KG1 (cell line): ENCODE results near the gene CLMN.

Experiments used
- DNase-seq: peaks from one replicate; lab custom pipeline; 2025; lab: John Stamatoyannopoulos, UW

CLMN gene

DNA sequence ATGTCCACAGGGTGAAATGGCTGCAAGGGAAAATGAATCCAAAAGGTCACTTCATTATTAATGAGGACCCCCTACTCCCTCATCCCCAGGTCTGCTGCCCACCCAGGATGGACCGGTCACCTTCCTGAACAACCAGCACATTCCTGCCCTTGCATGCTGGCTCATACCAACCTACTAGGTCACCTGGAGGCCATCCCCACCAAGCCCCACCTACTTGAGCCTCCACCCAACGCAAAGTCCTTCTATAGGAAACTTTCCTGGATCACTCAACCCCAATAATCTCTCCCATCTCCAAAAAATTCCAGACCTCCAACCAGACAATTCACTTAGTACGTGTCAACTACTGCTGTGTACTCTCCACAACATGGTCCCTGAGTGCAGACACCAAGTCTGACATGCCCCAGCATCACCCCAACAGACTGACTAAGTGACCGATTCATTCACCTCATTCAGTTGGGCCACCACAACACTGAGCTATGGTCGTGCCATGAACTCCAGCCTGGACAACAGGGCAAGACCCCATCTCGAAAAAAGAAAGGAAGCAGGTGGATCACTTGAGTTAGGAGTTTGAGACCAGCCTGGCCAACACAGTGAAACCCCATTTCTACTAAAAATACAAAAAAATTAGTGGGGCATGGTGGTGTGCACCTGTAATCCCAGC, 18.1 kb downstream of the CLMN start:
- DNase-seq = no peak

DNA sequence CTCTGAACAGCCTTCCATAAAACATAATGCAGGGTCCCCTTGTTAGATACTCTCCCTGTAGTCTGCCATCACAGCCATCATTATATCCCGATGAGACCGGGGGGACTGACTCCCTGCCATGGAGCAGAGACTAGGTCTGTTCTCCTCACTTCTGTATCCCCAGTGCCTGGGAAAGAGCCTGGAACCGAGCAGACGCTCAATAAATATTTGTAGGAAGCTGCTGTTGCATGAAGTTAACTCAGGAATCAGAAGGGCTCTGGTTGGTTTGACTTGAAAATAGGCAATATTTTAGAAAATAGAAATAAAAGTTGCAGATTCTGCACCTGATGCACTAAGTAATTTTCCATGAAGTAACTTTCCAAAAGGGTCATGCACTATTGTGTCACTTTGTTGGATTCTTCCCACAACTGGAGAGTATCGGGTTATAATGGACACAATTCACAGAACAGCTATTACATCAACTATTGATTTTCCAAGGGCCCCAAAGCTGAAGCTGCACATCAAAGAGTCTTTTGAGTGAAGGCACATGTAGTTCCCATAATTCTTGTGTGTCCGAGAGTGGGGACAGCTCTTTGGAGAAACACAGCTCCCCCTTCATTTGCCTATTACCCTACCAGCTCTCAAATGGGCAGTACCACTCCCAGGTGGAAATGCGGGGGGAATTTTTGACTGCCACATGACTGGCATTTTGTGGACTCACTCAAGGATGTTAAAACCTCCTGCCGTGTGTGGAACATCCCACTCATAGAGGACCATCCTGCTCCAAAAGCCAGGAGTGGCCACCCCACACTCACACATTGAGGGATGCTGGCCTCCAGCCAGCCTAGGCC, 18.8 kb downstream of the CLMN start:
- no peak for DNase-seq

DNA sequence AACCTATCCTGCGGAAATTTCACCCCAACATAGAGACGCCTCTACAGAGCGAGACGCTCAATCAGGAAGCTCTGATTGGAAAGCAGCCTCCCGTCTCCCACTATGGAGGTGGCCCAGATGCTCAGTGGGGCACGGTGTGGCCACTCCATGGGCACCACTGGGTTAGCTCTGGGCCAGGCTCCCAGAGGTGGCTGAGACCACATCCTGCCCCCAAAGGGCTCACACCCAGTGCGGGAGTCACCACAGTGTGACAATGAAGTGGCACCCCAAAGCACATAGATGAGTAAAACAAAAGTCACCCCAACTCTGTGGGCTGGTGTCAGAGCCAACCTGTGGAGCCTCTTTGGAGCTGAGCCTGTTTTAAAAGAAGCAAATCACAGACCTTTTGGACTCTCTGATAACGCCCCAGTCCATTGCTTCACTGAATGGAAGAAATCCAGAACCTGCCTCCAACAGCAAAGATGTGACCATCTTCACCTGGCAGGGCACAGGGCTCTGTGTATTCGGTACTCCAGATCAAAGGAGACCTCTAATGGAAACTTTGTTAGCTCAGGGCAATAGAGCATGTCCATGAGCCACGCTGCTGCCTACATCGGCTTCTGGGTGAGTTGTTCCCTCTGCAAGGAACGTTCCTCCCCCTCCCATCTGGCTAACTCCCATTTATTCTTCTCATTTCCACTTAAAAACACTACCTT, 19.6 kb downstream of the CLMN start:
- no peak for DNase-seq

DNA sequence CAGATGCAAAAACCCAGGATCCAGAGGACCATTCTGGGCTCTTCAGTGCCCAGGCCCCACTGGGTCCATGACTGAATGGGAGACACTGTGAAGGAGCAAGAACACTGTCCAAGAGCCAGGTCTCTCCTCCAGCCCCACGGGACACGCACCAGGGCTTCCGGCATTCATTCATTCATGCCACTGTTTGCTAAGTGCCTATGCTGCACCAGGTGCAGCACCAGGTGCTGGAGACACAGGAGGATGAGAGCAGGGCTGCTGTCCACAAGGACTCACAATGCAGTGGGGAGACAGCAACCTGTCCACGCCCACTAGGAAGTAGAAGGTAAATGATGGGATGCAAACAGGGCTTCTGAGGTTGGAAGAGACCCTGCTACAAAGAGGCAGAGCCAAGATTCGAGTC, 20.4 kb downstream of the CLMN start:
- no peak for DNase-seq

DNA sequence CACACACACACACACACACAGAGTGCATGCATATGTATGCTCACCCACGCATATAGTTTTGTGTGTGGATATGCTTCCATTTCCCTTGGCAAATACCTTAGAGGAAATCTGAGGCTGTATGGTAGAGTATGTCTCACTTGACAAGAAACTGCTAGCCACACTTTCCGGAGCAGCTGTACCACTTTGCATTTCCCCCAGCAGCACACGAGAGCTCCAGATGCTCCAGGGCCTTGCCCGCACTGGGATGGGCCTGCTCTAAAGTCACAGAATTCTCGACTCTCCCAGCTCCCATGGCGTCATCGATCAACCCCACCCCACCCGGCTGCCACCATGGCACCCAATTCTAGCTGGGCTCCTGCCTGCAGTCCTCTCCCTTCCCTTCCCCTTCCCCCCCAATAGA, 21.9 kb downstream of the CLMN start:
- DNase-seq = no peak

DNA sequence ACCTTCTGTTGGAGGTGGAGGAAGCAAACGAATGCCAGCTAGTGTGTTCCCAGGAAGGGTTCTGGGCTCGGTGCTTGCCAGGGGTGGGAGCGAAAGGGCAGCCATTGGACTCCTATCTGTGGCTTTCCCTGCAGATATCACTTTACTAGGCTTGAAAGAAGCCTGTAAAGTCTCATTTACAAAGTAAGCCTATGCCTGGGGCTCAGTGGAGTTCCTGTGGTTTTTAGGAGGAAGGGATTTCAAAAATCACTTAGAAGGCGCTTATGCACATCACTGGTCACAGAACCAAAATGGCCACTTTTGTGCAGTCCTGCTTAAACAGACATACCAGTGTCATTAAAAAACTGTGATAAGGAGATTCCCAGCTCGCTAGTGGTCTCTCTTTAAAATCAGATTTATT, 22.7 kb downstream of the CLMN start:
- no peak for DNase-seq

DNA sequence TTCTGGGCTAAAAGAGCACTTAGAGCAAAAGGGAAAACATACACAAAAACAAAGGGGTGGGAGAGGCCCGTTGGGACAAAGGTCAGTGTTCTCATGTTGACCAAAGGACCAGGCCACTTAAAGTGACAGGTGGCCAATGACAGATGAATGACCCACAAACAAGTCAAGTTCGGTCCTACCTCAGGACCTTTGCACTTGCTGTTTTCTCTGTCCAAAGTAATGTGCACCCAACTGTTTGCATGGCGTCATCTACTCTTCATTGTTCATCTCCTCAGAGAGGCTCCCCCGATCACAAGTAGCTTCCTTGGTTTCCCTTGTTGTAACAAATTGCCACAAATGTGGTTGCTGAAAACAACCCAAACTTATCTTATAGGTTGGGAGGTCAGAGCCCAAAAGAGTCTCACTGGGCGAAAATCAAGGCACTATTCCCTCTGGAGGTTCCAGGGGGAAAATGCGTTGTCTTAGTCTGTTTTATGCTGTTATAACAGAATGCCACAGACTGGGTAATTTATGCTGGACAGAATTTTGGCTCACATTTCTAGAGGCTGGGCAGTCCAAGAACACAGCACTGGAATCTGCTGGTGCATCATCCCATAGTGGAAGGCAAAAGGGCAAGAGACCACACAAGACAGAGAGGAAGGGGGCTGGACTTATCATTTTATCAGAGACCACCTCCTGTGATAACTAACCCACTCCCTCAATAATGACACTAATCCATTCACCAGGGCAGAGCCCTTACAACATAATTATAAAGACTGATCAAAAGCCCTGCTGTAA, 23.9 kb downstream of the CLMN start:
- no peak for DNase-seq

DNA sequence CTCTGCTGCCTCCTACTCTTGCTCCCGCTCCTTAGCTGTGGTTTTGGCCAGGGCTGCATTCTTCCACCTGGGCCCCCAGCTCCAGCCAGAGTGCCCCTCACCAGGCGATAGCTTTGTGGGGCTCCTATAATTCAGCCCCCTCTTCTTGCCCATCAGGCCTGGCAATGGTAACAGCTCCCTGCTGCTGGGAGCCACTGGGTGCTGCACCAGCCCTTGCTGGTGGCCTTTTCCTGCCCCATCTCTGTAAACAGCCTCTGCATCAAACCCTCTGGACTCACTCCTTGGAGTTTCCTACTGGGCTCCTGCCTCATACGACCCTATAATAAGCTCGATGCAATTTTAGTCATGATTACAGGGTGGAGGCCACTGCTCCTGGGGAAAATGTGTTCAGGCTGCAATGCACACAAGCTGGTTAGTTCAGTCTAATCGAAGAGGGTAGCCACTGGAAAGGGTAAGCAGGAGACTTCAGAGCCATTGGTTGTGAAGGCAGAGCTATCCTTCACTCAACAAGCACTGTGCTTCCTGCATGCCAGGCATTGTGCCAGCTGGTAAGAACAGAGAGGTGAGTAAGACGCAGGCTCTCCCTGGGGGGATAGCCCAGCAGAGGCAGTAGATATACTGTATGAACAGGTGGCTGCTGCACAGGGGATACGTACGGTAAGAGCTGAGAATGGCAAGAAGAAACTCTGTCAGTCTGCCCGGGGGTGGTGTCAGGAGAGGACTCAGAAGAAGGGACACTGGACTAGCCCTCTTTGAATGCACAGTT, 24.7 kb downstream of the CLMN start:
- no peak for DNase-seq

DNA sequence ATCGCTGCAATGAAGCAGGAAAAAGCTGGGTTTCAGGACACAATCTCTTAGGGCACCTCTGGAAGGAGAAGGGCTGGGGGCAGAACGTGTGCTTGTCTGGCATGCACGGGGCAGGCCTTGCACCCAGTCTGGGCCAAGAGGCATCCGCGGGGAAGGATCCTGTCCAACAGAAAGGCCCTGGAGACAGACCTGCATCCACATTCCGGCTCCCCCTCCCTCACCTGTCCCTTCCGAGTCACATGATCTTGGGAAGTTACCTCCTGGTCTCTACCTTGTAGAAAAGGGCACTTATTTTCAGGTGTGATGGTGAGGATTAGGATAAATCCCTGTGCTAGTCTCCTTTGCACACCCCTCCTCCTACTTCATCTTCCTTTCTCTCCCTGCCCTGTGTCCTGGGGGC, 25.4 kb downstream of the CLMN start:
- no peak for DNase-seq

DNA sequence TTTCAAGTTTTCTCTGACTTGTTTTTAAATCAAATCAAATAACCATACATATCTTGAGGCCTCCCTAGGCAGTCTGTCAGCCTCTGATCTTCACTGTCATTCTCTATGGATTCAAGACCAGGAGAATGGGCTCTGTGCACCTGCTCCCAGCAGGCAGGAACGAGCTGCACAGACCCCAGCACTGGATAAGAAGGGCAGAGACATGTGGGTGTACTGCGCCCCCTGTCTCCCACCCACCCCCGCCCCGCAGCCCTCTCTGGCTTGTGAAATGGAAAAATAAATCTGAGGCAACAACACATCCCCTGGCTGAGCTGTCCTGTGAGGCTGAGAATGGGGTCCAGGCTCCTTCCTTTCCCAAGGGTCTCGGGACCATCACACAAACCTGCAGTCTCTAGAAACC, 26.3 kb downstream of the CLMN start:
- DNase-seq = no peak

DNA sequence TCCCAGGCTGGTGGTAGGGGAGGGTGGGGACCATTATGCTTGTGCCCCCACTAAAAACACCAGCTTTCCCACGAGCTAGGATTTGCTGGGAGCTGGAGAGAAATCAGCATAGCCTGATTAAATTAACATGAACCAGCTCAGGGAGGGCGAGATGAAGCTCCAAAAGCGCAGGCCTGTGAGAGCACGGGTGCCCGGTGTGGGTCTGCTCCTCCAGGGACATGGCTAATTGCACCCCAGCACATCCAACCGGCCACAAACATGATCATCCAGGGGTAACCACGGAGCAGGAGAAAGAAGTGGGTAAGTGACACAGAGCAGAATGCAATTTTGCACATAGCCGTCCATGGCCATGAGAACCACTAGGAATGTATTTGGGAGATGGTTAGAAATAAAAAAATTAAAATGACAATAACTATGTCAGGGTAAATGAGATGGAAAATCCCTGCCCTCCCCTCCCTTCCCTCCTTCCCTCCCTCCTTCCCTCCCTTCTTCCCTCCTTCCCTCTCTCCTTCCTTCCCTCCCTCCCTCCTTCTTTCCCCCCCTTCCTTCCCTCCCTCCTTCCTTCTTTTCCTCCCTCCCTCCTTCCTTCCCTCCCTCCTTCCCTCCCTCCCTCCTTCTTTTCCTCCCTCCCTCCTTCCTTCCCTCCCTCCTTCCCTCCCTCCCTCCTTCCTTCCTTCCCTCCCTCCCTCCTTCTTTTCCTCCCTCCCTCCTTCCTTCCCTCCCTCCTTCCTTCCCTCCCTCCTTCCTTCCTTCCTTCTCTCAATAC, 26.9 kb downstream of the CLMN start:
- no peak for DNase-seq

DNA sequence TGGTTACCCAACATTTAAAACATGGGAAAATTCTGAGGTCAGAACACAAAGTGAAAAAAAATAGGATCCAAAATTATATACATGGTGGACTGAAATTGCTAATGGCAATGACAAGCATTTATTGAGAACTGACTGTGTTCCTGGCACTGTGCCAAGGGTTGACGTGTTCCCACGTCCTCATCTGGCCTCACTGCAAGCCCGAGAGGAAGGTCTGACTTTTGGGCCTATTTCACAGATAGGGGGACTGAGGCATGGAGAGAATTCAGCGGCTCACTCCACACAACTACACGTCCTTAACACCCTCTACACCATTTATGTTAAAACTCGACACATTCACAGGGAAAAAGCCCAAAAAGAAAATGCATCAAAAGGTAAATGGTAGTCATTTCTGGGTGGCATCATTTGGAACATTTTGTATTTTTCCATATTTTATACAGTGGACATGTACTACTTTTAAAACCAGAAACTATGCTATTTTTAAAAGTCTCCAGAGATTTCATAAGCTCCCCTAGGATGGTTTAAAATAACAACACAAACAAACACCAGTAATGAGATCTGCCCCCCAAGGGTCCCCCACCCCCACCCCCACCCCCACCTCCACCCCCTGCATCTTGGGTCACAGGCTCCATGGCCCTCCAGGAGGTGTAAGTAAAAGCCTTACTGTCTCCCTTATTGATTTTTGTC, 27.7 kb downstream of the CLMN start:
- DNase-seq = no peak

DNA sequence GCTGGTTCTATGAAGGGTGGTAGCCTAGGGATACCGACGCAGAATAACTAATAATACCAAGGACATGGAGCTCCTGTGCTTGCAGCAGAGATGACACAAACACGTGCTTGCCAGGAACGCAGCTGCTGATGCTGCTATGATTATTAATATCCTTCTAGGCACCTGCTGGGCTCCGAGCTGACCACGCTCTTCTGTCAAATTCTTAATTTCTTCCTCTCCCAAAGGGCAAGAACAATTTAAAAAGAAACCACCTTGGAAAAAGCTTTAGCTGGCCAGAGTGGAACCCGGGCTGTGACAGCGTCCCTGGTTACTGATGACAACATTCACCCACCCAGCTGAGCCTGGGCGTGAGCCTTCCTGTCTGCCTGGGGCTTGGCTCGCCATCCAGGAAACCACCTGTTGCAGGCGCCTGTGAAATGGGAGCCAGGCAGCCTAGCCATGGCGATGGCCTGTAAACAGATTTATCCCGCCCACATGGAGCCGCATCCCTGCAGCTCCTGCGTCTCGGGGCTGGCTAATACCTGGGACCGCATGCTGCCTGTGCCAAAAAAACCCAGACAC, 28.8 kb downstream of the CLMN start:
- DNase-seq = no peak

DNA sequence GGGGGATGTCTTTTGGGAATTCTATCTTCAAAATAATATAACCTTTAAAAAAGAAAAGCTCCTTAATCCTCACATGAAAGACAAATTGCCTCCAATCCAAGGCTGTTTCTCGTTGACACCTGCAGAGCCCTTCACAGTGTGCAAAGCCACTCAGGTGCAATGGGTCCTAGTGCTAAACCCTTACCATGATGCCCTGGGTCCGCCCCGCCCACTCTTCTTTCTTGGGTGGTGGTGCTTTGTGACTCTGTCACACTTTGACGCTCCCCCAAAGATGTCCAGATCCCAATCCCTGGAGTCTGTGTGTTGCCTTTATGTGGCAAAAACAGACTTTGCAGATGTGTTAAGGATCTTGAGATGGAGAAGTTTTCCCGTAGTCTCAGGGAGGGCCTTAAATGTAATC, 29.7 kb downstream of the CLMN start:
- DNase-seq = no peak

DNA sequence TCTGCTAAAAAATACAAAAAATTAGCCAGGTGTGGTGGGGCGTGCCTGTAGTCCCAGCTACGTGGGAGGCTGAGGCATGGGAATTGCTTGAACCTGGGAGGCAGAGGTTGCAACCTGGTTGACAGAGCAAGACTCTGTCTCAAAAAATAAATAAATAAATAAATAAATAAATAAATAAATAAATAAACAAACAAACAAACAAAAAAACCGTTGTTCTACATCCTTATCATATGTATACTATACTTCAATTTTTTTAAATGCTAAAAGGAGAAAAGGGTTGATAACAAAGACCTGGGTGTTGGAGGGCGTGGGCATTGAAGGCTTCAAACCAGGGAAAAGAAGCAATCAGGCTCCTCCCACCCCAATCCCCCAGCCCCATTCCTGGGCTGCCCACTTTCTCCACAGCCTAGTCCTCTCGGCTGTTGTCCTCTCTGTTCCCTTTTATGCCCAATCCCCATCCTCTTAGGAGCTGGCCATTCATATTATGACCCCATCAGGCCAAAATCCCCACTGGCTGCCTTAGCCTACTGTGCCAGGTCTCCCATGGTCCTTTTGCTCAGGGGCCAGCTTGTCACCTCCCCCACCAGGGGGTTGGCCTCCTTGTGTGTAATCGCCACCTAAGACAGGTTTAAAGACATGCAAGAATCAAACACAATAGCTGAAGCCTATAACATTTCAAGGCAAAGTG, 30.2 kb downstream of the CLMN start:
- no peak for DNase-seq

DNA sequence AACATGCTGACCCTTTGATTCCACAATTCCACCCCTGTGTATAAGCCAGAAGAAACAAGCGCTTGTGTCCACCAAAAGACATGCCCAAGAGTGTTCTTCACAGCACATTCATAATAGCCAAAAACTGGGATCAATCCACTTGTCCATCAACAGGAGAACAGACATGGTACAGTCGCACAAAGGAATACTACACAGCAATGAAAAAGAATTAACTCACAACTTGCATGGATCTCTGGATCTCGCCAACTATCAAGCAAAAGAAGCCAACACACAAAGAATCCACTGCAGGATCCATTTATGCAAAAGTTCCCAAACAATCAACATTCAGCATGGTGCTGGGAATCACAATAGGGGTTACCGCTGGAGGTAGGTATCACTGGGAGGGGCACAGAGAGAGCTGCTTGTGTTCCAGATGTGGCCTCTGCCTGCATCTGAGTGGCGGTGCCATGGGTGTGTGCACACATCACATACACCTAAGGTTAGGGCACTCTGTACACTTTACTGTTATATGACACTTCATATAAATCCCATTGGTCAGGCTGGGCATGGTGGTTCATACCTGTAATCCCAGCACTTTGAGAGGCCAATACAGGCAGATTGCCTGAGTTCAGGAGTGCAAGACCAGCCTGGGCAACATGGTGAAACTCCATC, 30.9 kb downstream of the CLMN start:
- DNase-seq = no peak

DNA sequence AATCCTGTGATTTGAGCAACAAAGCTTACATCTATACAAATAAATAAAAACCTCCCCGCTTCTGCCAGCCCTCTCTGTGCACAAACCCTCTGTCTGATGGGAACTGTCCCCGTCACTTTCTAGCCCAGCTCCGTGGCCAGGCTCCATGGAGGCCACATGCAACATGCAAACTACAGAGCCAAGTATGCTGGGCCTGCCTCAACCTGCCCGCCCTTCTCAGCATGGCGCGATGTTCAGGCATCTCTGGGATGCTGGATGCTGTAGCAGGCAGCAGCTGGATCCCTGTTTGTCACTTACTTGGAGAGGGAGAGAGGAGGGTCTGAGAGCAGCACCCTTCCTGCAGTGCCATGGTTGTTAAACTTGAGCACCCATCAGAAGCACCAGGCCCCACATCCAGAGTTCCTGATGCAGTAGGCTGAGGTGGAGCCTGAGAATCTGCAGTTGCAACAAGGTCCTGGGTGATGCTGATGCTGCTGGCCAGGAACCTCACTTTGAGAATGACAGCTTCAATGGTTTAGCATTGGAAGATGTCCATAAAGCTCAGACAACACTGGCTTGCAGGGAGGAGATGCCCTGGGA, 32.4 kb downstream of the CLMN start:
- no peak for DNase-seq

DNA sequence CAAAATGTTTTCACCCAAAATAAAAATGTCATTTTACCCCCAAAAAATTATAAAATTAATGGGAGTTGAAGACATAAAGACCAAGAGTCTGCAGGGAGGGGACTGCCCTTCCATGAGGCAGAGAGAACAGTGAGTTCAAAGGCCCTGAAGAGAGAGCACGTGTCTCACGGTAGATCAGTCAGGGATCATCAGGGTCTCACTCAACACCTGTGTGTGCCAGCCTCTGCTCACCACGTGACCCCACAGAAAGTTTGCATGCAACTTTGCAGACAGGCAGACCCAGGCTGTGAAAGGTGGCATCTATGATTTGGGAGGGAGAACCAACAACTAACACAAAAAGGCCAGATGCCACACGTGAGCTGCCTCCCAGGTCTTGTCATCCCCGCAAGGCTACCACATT, 33.1 kb downstream of the CLMN start:
- DNase-seq = no peak
